GM21390 (cell line): ENCODE results near the gene RBM19.

Source experiments
- ATAC-seq: cut with Tn5 transposase; IDR thresholded peaks from one replicate; pipeline ENCODE4 v1.9.1; 2021; ENCODE audit not compliant: unreplicated experiment

Gene RBM19

GRCh38 chr12:113959096-113959495 lies 7.0 kb downstream of the RBM19 start:
- ATAC-seq = no peak

GRCh38 chr12:113958108-113958507 lies 8.0 kb downstream of the RBM19 start:
- ATAC-seq = no peak

GRCh38 chr12:113957627-113958026 lies 8.5 kb downstream of the RBM19 start:
- ATAC-seq = no peak

- ATAC-seq = no peak
Observed at GRCh38 chr12:113955109-113955970, 10.8 kb downstream of the RBM19 start.

- ATAC-seq = no peak
Observed at GRCh38 chr12:113954547-113954946, 11.6 kb downstream of the RBM19 start.

- no peak for ATAC-seq
Observed at GRCh38 chr12:113950873-113951272, 15.3 kb downstream of the RBM19 start.

- no peak for ATAC-seq
Observed at GRCh38 chr12:113949321-113950305, 16.5 kb downstream of the RBM19 start.

- no peak for ATAC-seq
Observed at GRCh38 chr12:113948151-113948914, 17.8 kb downstream of the RBM19 start.

GRCh38 chr12:113946175-113946574 lies 19.9 kb downstream of the RBM19 start:
- ATAC-seq = no peak

GRCh38 chr12:113945174-113946173 lies 20.7 kb downstream of the RBM19 start:
- ATAC-seq = no peak

- no peak for ATAC-seq
Observed at GRCh38 chr12:113942209-113942608, 23.9 kb downstream of the RBM19 start.

- ATAC-seq = no peak
Observed at GRCh38 chr12:113941208-113941486, 25.0 kb downstream of the RBM19 start.

GRCh38 chr12:113940357-113941207 lies 25.5 kb downstream of the RBM19 start:
- no peak for ATAC-seq

GRCh38 chr12:113939867-113940266 lies 26.3 kb downstream of the RBM19 start:
- no peak for ATAC-seq

GRCh38 chr12:113938471-113938870 lies 27.7 kb downstream of the RBM19 start:
- no peak for ATAC-seq

GRCh38 chr12:113936460-113936859 lies 29.7 kb downstream of the RBM19 start:
- ATAC-seq = no peak

GRCh38 chr12:113935459-113935858 lies 30.7 kb downstream of the RBM19 start:
- no peak for ATAC-seq

- no peak for ATAC-seq
Observed at GRCh38 chr12:113934946-113935345, 31.2 kb downstream of the RBM19 start.
